AG04450 (cell line): ENCODE data around the gene CXXC5. TPM values are rescaled to one million over a fixed set of nuclear protein-coding genes. Genes with fewer than 3 reads are reported as not detected.

Experiments
- CTCF ChIA-PET: fragments of 300-600, 350-600 bp; formaldehyde crosslinking; extraction: SDS; loops from one replicate; lab custom pipeline; 2022; ENCODE audit warnings: antibody characterized with exemption, inconsistent platforms; lab: Charles Lee
- POLR2A ChIA-PET: fragments of 350-600 bp; formaldehyde crosslinking; extraction: SDS; loops from one replicate; lab custom pipeline; 2021; ENCODE audit warnings: antibody characterized with exemption, inconsistent platforms; lab: Yijun Ruan, JAX
- DNase-seq: peaks from one replicate; pipeline ENCODE4 v3.0.0-alpha.2; 2011; ENCODE audit warnings: low read depth, low spot score
- H3K27ac ChIP-seq: one replicate; pipeline ENCODE4 v1.5.1; 2012; ENCODE audit warnings: low read depth, low read length, control low read depth
- H3K27me3 ChIP-seq: one replicate; pipeline ENCODE4 v1.6.0; 2012; ENCODE audit warnings: low read length; ENCODE audit not compliant: control insufficient read depth, insufficient read depth
- H3K4me3 ChIP-seq: 2 replicates; pipeline ENCODE4 v1.5.1; 2011; ENCODE audit warnings: mild to moderate bottlenecking, low read depth, low read length, control low read depth
- H3K9me3 ChIP-seq: 2 replicates; pipeline ENCODE4 v1.5.1; 2012; ENCODE audit warnings: low read length; ENCODE audit not compliant: control insufficient read depth, insufficient read depth
- polyA plus RNA-seq: library from polyadenylated mRNA; depleted of rRNA; stranded (reverse); fragments of >200 nt; gene quantifications from 2 replicates; pipeline ENCODE4 v1.2.3, GENCODE V29; 2011
- TF ChIP-seq, protein P1 (sequence below): IDR thresholded peaks from 2 replicates; pipeline ENCODE4 v1.5.1; 2011; ENCODE audit warnings: low read depth, low read length, control low read depth, inconsistent platforms

The CXXC5 gene
- polyA plus RNA-seq, 1 experiment: 21.5 TPM

DNA sequence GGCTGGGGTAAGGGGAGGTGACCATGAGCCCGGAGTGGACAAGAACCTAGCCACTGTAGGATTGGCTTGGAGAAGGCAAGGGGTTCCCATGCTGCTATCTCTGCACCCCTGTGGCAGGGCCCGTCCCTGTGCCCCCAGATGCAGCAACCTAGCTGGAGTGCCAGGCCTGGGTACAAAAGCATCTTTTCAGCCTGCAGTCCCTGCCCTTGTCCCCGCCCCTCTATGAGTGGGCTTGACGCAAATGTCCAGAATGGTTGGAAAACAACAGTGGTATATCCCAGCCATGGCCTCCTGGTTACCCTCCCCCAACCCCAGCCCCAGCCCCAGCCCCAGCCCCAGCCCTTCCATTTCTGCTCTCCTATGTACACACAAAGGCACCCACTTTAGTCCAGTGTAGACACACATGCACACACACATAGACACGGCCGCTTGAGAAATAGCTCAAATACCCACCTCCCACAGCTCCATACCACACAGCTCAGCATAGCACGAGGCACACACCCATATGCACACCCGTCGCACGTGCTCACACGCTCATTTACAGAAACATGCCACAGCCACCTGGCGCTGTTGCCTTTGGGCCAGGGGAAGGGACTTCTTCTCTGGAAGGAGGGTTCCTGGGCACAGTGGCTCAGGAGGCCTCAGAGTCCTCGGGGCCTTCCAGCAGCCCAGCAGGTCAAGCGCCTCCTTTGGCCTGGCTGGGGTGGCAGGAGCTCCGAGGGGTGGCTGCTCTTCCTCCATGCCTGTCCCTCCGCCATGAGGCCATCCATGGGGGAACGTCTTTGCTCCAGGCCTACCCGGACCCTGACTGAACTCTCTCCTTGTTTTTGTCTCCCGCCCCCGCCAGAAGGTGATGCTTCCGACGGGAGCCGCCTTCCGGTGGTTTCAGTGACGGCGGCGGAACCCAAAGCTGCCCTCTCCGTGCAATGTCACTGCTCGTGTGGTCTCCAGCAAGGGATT, 34.1 kb downstream of the CXXC5 start:
- TF ChIP-seq, protein P1, sequence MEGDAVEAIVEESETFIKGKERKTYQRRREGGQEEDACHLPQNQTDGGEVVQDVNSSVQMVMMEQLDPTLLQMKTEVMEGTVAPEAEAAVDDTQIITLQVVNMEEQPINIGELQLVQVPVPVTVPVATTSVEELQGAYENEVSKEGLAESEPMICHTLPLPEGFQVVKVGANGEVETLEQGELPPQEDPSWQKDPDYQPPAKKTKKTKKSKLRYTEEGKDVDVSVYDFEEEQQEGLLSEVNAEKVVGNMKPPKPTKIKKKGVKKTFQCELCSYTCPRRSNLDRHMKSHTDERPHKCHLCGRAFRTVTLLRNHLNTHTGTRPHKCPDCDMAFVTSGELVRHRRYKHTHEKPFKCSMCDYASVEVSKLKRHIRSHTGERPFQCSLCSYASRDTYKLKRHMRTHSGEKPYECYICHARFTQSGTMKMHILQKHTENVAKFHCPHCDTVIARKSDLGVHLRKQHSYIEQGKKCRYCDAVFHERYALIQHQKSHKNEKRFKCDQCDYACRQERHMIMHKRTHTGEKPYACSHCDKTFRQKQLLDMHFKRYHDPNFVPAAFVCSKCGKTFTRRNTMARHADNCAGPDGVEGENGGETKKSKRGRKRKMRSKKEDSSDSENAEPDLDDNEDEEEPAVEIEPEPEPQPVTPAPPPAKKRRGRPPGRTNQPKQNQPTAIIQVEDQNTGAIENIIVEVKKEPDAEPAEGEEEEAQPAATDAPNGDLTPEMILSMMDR: no peak
- no peak for DNase-seq
- Histone ChIP-seq H3K9me3 (no peaks in the 10 kb centered on the region; the same call in 1 of the 2 replicates), H3K27me3 (no peaks in the 10 kb centered on the region), H3K27ac (no peak overlapping the region), H3K4me3 (no peak overlapping the region)
- ChIA-PET POLR2A (interaction anchor here (0.6 kb wide), 1 partner anchor 1467 kb away, joined by 4 read pairs; no protein-coding TSS in a partner anchor), CTCF (interaction anchor here (1.4 kb wide), 1 partner anchor 49 kb away, joined by 4 read pairs; no protein-coding TSS in a partner anchor)

DNA sequence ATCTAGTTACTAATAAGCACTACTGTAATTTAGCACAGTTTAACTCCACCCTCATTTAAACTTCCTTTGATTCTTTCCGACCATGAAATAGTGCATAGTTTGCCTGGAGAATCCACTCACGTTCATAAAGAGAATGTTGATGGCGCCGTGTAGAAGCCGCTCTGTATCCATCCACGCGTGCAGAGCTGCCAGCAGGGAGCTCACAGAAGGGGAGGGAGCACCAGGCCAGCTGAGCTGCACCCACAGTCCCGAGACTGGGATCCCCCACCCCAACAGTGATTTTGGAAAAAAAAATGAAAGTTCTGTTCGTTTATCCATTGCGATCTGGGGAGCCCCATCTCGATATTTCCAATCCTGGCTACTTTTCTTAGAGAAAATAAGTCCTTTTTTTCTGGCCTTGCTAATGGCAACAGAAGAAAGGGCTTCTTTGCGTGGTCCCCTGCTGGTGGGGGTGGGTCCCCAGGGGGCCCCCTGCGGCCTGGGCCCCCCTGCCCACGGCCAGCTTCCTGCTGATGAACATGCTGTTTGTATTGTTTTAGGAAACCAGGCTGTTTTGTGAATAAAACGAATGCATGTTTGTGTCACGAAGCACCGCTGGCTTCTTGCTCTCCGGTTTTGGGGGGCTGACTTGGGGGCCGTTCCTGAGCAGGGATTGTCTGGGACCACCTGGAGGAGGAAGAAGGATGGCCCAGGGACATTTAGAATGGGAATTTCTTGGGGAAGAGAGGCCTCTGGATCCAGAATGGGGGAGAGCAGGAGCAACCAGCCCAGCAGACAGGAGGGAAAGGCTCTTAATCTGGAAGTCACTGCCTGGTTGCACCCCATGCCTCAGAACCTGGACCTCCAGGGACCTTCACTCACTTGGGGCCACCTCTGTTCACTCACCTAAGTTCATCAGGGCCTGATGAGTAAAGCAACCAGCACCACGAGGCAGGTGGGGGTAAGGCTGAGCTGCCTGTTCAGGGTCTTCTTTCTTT, 35.4 kb downstream of the CXXC5 start:
- ChIA-PET CTCF (interaction anchor here (0.7 kb wide), 1 partner anchor 51 kb away, joined by 3 read pairs; no protein-coding TSS in a partner anchor), POLR2A (interaction anchor here (0.5 kb wide), 1 partner anchor 35 kb away, joined by 3 read pairs; the partner anchor contains the start of gene CXXC5)

DNA sequence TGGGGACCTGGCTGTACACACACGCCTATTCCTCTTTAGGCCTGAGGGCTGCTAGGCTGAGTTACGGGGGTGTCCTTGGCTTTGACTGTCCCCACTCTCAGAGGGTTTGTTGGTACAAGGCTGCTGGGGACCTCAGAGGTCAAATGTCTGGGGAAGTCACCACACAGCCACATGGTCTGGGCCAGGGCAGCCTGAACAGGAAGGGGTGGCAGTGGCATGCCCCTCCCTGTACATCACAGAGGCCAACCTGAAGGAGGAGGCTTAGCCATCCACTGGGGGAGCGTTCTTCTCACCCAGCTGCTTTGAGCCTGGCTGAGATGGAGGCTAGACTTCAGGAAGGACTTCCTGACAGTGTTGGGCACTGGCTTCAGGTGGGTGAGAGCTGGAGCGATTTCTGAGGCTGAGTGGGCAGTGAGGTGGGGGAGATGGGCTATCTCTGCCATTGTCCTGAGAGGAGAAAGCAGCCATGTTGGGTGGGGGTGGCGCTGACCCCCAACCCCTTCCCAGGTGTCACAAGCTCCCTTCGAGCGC, 36.3 kb downstream of the CXXC5 start:
- no peak overlapping the region for H3K4me3 ChIP-seq
- TF ChIP-seq, protein P1: no peak
- ChIA-PET POLR2A (no interaction called here), CTCF (interaction anchor here (0.7 kb wide), 1 partner anchor 52 kb away, joined by 3 read pairs; no protein-coding TSS in a partner anchor)
- H3K9me3 ChIP-seq: no peaks in the 10 kb centered on the region; the same call in 1 of the 2 replicates
- H3K27me3 ChIP-seq: no peaks in the 10 kb centered on the region
- DNase-seq: no peak
- no peak overlapping the region for H3K27ac ChIP-seq

More for the DNA sequence above, 35.4 kb downstream of the CXXC5 start:
- TF ChIP-seq, protein P1: no peak
- H3K9me3 ChIP-seq: no peaks in the 10 kb centered on the region; the same call in 1 of the 2 replicates
- H3K27ac ChIP-seq: no peak overlapping the region
- H3K4me3 ChIP-seq: no peak overlapping the region
- no peaks in the 10 kb centered on the region for H3K27me3 ChIP-seq
- DNase-seq: no peak

DNA sequence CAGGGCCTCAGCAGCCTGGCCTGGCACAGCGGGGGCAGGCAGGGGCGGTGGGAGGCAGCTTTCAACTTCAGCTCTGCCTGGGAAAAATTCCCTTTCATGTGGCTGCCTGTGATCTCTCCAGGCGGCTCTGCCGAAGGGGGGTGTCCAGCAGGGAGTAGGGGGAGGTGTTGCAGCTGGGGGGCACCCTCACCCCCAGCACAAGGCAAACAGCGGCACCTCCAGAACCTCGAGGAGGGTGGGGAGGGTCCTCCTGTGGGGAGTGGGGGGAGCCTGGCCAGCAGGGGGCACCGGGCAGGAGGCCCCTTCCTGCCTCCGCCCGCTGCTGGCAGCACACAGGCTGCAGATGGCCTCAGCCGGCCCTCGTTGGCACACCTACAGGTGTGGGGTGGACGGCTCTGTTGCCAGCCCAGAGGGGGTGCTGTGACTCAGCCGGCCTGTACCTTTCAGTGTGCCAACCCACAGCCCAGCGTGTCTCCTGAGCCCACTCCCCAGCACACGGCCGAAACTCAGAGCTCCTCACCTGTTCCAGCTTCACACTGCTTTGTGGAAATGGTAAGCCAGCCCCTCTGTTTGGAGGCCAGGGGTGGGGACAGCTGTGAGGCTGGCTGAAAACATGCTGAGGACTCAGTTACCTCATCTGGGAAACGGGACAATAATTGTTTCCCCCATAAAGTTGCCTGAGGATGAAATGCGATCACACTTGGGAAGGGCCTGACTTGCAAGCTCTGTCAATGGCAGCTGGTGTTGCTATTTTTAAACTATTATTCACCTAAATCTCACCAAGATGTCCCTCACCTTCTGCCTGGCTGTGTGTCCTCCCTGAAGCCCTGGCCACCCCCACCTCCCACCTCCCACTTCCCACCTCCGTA, 37.0 kb downstream of the CXXC5 start:
- ChIA-PET POLR2A (interaction anchor here (0.7 kb wide), 2 partner anchors 102 to 618 kb away, joined by 3 to 4 read pairs; partner anchors contain the start of gene PFDN1), CTCF (interaction anchor here (0.7 kb wide), 1 partner anchor 53 kb away, joined by 3 read pairs; no protein-coding TSS in a partner anchor)
- DNase-seq: no peak
- no peak overlapping the region for H3K27ac ChIP-seq
- no peaks in the 10 kb centered on the region for H3K27me3 ChIP-seq
- TF ChIP-seq, protein P1: no peak
- H3K9me3 ChIP-seq: no peaks in the 10 kb centered on the region; the same call in 1 of the 2 replicates
- H3K4me3 ChIP-seq: no peak overlapping the region
